GM23338 (cell line): Measurements from ENCODE around the gene MSANTD1. TPM values are rescaled to one million over a fixed set of nuclear protein-coding genes. Genes with fewer than 3 reads are reported as not detected.

Experiments
- ETS1 ChIP-seq: IDR thresholded peaks from 2 replicates; pipeline ENCODE4 v1.6.1; 2016; ENCODE audit warnings: antibody characterized with exemption
- NANOG ChIP-seq: IDR thresholded peaks from 2 replicates; pipeline ENCODE4 v1.6.1; 2016; ENCODE audit warnings: antibody characterized with exemption, borderline replicate concordance
- ZNF114 ChIP-seq: fragments of 250-450 bp; sonication (Bioruptor Pico); IDR thresholded peaks from 2 replicates; pipeline ENCODE4 v1.5.0; 2020; ENCODE audit warnings: mild to moderate bottlenecking, moderate library complexity
- polyA plus RNA-seq: library from polyadenylated mRNA; unstranded; fragments of >200 nt; fragmentation: Nextera tagmentation; extraction: Ambion mirVana; gene quantifications from 2 replicates; pipeline ENCODE4 v1.2.1, GENCODE V29; 2016
- total RNA-seq: library from RNA; depleted of rRNA; stranded (reverse); fragments of >200 nt; shearing (Covaris generic); gene quantifications from 2 replicates; pipeline ENCODE4 v1.2.3, GENCODE V29; 2014
- TF ChIP-seq, protein P1 (sequence below): fragments of 250-450 bp; sonication (Bioruptor Pico); IDR thresholded peaks from 2 replicates; pipeline ENCODE4 v1.5.0; 2020; ENCODE audit warnings: mild to moderate bottlenecking, moderate library complexity
- TF ChIP-seq, protein P2 (sequence below): IDR thresholded peaks from one replicate; pipeline ENCODE4 v1.6.1; 2018; ENCODE audit warnings: antibody characterized with exemption; ENCODE audit not compliant: unreplicated experiment

The MSANTD1 gene
- total and polyA plus RNA-seq, 2 experiments from 2014 or later = 0.29 to 1.0 TPM

GRCh38 chr4:3243136-3243780 is 5.7 kb upstream of the MSANTD1 start (continued):
- TF ChIP-seq, protein P1, sequence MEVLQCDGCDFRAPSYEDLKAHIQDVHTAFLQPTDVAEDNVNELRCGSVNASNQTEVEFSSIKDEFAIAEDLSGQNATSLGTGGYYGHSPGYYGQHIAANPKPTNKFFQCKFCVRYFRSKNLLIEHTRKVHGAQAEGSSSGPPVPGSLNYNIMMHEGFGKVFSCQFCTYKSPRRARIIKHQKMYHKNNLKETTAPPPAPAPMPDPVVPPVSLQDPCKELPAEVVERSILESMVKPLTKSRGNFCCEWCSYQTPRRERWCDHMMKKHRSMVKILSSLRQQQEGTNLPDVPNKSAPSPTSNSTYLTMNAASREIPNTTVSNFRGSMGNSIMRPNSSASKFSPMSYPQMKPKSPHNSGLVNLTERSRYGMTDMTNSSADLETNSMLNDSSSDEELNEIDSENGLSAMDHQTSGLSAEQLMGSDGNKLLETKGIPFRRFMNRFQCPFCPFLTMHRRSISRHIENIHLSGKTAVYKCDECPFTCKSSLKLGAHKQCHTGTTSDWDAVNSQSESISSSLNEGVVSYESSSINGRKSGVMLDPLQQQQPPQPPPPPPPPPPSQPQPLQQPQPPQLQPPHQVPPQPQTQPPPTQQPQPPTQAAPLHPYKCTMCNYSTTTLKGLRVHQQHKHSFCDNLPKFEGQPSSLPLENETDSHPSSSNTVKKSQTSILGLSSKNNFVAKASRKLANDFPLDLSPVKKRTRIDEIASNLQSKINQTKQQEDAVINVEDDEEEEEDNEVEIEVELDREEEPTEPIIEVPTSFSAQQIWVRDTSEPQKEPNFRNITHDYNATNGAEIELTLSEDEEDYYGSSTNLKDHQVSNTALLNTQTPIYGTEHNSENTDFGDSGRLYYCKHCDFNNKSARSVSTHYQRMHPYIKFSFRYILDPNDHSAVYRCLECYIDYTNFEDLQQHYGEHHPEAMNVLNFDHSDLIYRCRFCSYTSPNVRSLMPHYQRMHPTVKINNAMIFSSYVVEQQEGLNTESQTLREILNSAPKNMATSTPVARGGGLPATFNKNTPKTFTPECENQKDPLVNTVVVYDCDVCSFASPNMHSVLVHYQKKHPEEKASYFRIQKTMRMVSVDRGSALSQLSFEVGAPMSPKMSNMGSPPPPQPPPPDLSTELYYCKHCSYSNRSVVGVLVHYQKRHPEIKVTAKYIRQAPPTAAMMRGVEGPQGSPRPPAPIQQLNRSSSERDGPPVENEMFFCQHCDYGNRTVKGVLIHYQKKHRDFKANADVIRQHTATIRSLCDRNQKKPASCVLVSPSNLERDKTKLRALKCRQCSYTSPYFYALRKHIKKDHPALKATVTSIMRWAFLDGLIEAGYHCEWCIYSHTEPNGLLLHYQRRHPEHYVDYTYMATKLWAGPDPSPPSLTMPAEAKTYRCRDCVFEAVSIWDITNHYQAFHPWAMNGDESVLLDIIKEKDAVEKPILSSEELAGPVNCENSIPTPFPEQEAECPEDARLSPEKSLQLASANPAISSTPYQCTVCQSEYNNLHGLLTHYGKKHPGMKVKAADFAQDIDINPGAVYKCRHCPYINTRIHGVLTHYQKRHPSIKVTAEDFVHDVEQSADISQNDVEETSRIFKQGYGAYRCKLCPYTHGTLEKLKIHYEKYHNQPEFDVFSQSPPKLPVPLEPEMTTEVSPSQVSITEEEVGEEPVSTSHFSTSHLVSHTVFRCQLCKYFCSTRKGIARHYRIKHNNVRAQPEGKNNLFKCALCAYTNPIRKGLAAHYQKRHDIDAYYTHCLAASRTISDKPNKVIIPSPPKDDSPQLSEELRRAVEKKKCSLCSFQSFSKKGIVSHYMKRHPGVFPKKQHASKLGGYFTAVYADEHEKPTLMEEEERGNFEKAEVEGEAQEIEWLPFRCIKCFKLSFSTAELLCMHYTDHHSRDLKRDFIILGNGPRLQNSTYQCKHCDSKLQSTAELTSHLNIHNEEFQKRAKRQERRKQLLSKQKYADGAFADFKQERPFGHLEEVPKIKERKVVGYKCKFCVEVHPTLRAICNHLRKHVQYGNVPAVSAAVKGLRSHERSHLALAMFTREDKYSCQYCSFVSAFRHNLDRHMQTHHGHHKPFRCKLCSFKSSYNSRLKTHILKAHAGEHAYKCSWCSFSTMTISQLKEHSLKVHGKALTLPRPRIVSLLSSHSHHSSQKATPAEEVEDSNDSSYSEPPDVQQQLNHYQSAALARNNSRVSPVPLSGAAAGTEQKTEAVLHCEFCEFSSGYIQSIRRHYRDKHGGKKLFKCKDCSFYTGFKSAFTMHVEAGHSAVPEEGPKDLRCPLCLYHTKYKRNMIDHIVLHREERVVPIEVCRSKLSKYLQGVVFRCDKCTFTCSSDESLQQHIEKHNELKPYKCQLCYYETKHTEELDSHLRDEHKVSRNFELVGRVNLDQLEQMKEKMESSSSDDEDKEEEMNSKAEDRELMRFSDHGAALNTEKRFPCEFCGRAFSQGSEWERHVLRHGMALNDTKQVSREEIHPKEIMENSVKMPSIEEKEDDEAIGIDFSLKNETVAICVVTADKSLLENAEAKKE = no peak
- TF ChIP-seq ZNF114 (CRISPR knock-in tag) = no peak
- no peak for TF ChIP-seq NANOG
- TF ChIP-seq ETS1 = no peak
- TF ChIP-seq, protein P2, sequence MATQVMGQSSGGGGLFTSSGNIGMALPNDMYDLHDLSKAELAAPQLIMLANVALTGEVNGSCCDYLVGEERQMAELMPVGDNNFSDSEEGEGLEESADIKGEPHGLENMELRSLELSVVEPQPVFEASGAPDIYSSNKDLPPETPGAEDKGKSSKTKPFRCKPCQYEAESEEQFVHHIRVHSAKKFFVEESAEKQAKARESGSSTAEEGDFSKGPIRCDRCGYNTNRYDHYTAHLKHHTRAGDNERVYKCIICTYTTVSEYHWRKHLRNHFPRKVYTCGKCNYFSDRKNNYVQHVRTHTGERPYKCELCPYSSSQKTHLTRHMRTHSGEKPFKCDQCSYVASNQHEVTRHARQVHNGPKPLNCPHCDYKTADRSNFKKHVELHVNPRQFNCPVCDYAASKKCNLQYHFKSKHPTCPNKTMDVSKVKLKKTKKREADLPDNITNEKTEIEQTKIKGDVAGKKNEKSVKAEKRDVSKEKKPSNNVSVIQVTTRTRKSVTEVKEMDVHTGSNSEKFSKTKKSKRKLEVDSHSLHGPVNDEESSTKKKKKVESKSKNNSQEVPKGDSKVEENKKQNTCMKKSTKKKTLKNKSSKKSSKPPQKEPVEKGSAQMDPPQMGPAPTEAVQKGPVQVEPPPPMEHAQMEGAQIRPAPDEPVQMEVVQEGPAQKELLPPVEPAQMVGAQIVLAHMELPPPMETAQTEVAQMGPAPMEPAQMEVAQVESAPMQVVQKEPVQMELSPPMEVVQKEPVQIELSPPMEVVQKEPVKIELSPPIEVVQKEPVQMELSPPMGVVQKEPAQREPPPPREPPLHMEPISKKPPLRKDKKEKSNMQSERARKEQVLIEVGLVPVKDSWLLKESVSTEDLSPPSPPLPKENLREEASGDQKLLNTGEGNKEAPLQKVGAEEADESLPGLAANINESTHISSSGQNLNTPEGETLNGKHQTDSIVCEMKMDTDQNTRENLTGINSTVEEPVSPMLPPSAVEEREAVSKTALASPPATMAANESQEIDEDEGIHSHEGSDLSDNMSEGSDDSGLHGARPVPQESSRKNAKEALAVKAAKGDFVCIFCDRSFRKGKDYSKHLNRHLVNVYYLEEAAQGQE = no peak
